Thyroid gland (tissue), 4 donors: Measurements from ENCODE around the gene STAG1. TPM values are rescaled to one million over a fixed set of nuclear protein-coding genes. Genes with fewer than 3 reads are reported as not detected.
"Not testable (repeated sequence)": the region's sequence is repeated elsewhere in the genome, so short reads cannot be mapped to it uniquely, and the experiment has no call there.

Source experiments
- DNase-seq, 2 donors: peaks; one replicate each; pipeline ENCODE4 v3.0.0-alpha.2; 2019
- H3K27ac ChIP-seq, 3 donors: fragments of 200-600 bp; sonication (generic); 1 replicate in 2 of 3; 2 replicates in 1 of 3; pipeline ENCODE4 v1.5.1; 2016 to 2019; ENCODE audit warnings: mild to moderate bottlenecking in 1 of 3, moderate library complexity in 1 of 3
- H3K27me3 ChIP-seq: fragments of 200-600 bp; sonication (generic); one replicate; pipeline ENCODE4 v1.5.1; 2019
- H3K36me3 ChIP-seq, 2 donors: fragments of 200-600 bp; sonication (generic); one replicate each; pipeline ENCODE4 v1.5.1; 2016 to 2019
- H3K4me1 ChIP-seq, 2 donors: fragments of 200-600 bp; sonication (generic); one replicate each; pipeline ENCODE4 v1.5.1; 2017 to 2019
- H3K4me3 ChIP-seq, 3 donors: fragments of 200-600 bp; sonication (generic); replicated peaks in 1 of 3; 1 replicate in 2 of 3; 2 replicates in 1 of 3; pipeline ENCODE4 v1.5.1; 2016; ENCODE audit warnings: mild to moderate bottlenecking in 1 of 3
- H3K9me3 ChIP-seq: fragments of 200-600 bp; sonication (generic); one replicate; pipeline ENCODE4 v1.5.1; 2017
- POLR2A ChIP-seq, 2 donors: fragments of 450-650 bp; IDR thresholded peaks; one replicate each; pipeline ENCODE4 v1.6.1; 2017; ENCODE audit warnings: antibody characterized with exemption in 2 of 2, mild to moderate bottlenecking in 2 of 2, moderate library complexity in 1 of 2
- WGBS, 2 donors: methylation state at CpG; one replicate each; pipeline ENCODE4 v1.1.5; 2017; 5-methylcytosine and 5-hydroxymethylcytosine counted together
- intact Hi-C: fragments of 100-400 bp; cut with DNase I; formaldehyde crosslinking; loops from one replicate; pipeline ENCODE4 v1.15.1; 2023
- total RNA-seq, 4 donors: library from RNA; depleted of rRNA; stranded (reverse); fragments of >200 nt; gene quantifications; one replicate each; pipeline ENCODE4 v1.2.3, GENCODE V29; 2016
- TF ChIP-seq, protein P1 (sequence below), 6 experiments: fragments of 200-600 bp in 3 of 6; fragments of 450-650 bp in 3 of 6; sonication (generic) in 3 of 6; IDR thresholded peaks; one replicate each; pipeline ENCODE4 v1.5.1; 2016 to 2019; ENCODE audit warnings: antibody characterized with exemption in 6 of 6, mild to moderate bottlenecking in 2 of 6, inconsistent platforms in 1 of 6, moderate library complexity in 1 of 6

The STAG1 gene
- total RNA-seq, 4 donors from 2014 or later, result 50.5 to 68.8 (median 54.4) TPM

DNA sequence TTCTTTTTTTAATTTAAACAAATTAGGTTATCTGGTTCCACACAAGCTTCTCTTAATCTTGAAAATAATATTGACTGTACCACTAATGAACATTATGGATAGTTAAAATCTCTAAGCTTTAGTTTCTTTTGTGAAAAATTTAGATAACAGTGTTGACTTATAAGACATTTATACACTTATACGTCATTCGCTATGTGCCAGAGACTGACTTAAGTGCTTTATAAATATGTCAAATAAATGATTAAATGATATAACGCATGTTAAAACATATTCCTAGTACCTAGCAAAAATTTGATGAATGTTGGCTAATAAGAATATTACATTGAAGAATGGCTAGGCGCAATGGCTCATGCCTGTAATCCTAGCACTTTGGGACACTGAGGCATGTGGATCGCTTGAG lies 405.7 kb downstream of the STAG1 start:
- 97 to 98% methylated on average over 5 of the region's 5 CpGs for WGBS, 2 donors
- H3K9me3 ChIP-seq, result no peaks in the 10 kb centered on the region
- H3K4me3 ChIP-seq, result no peak overlapping the region
- peaks cover 0 to 7% of the 10 kb centered on the region in 2 donors for H3K4me1 ChIP-seq
- no peaks in the 10 kb centered on the region for H3K36me3 ChIP-seq
- H3K27me3 ChIP-seq, result no peaks in the 10 kb centered on the region
- no peak for DNase-seq
- no peak overlapping the region for H3K27ac ChIP-seq
- intact Hi-C loops, result no loop called here
- TF ChIP-seq, protein P1, sequence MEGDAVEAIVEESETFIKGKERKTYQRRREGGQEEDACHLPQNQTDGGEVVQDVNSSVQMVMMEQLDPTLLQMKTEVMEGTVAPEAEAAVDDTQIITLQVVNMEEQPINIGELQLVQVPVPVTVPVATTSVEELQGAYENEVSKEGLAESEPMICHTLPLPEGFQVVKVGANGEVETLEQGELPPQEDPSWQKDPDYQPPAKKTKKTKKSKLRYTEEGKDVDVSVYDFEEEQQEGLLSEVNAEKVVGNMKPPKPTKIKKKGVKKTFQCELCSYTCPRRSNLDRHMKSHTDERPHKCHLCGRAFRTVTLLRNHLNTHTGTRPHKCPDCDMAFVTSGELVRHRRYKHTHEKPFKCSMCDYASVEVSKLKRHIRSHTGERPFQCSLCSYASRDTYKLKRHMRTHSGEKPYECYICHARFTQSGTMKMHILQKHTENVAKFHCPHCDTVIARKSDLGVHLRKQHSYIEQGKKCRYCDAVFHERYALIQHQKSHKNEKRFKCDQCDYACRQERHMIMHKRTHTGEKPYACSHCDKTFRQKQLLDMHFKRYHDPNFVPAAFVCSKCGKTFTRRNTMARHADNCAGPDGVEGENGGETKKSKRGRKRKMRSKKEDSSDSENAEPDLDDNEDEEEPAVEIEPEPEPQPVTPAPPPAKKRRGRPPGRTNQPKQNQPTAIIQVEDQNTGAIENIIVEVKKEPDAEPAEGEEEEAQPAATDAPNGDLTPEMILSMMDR (IDR thresholded peaks at IDR 0.05), result no peak
- no peak for TF ChIP-seq POLR2A (IDR thresholded peaks at IDR 0.05)

- DNase-seq, result peak; percentile 56 to 61
- Histone ChIP-seq H3K4me1 (peaks cover 0 to 7% of the 10 kb centered on the region in 2 donors), H3K27ac (no peak overlapping the region), H3K27me3 (no peaks in the 10 kb centered on the region), H3K4me3 (no peak overlapping the region), H3K36me3 (peaks cover 0 to 6% of the 10 kb centered on the region in 2 donors), H3K9me3 (no peaks in the 10 kb centered on the region)
- intact Hi-C loops, result no loop called here
- no peak for TF ChIP-seq POLR2A (IDR thresholded peaks at IDR 0.05)
- TF ChIP-seq, protein P1 (IDR thresholded peaks at IDR 0.05), result no peak
- WGBS, 2 donors, result 62 to 78% methylated on average over 5 of the region's 5 CpGs
Observed at GRCh38 chr3:136343873-136344555, 408.2 kb downstream of the STAG1 start.

DNA sequence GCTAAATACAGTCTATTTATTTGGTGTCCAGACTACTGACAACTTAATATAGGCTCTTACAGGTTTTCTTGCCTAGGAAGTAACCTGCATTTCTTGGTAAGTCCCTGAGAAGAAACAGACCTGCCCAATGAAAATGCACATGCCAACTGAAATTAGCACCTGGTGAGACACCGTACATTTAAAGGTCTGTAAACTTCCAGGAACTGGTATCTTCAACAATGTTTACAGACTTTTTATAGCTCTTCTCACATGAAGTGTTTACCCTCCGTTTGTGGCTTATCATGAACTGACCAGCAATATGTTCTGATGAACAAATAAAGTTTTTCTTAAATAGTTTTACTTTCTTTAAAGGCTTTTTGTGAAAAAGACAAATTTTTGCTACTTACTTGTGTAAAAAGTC lies 408.7 kb downstream of the STAG1 start:
- DNase-seq, result no peak
- no peaks in the 10 kb centered on the region for H3K9me3 ChIP-seq
- 86 to 92% methylated on average over 2 of the region's 2 CpGs for WGBS, 2 donors
- TF ChIP-seq, protein P1 (IDR thresholded peaks at IDR 0.05), result no peak
- no peak for TF ChIP-seq POLR2A (IDR thresholded peaks at IDR 0.05)
- intact Hi-C loops, result no loop called here
- peaks cover 0 to 6% of the 10 kb centered on the region in 2 donors for H3K36me3 ChIP-seq
- H3K4me1 ChIP-seq, result peaks cover 0 to 7% of the 10 kb centered on the region in 2 donors
- no peak overlapping the region for H3K4me3 ChIP-seq
- H3K27ac ChIP-seq, result no peak overlapping the region
- H3K27me3 ChIP-seq, result no peaks in the 10 kb centered on the region

DNA sequence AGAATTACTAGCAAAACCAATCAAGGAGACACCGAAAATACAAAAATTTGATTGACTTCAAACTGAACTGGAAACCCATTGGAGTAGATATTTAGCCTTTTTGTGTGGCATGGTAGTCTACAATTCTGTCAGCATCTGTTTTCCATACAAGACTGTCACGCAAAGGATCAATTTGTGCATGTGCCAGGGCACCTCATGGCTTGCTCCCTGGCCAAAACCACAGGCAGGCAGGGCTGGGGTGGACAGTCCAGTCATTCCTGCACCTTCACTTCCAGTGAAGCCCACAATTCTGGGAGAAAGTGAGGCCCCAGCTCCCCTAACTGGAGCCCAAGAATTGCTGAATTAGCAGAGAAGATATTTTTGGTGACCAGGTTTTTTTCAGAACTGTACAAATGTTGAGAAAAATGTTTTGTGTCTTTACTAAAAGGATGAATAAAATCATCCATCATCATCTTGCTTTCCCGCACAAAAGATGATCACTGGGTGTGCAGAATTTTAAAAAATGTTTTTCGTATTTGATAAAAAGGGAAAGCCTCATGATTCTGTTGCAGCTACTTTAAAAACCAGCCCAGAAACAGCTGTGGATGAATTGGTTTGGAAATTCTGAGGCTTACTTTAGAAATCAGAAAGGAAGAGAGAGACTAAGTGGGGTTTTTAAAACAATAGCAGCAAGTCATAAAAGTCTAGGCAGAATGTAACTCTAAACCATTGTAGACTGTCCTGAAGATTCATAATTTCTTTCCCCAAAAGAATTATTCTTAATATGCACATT lies 415.7 kb downstream of the STAG1 start:
- no peaks in the 10 kb centered on the region for H3K4me1 ChIP-seq
- intact Hi-C loops, result no loop called here
- H3K36me3 ChIP-seq, result peaks cover 3 to 10% of the 10 kb centered on the region in 2 donors
- H3K27ac ChIP-seq, result no peak overlapping the region
- 95 to 98% methylated on average over 4 of the region's 4 CpGs for WGBS, 2 donors
- DNase-seq, result no peak
- H3K9me3 ChIP-seq, result no peaks in the 10 kb centered on the region
- TF ChIP-seq, protein P1 (IDR thresholded peaks at IDR 0.05), result no peak
- no peak for TF ChIP-seq POLR2A (IDR thresholded peaks at IDR 0.05)
- H3K27me3 ChIP-seq, result no peaks in the 10 kb centered on the region
- no peak overlapping the region for H3K4me3 ChIP-seq

DNA sequence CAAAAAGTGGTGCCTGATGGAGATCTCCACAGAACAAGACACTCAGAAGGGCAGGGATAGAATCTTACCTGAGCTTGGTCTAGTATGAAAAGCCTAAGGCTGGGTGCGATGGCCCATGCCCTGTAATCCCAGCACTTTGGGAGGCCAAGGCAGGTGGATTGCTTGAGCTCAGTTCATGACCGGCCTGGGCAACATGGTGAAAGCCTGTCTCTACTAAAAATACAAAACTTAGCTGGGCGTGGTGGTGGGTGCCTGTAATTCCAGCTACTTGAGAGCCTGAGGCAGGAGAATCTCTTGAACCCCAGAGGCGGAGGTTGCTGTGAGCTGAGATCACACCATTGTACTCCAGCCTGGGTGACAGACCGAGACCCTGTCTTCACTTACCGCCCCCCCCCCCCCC lies 417.5 kb downstream of the STAG1 start:
- WGBS, 2 donors, result 97 to 100% methylated on average over 5 to 6 of the region's 6 CpGs
- DNase-seq, H3K36me3 ChIP-seq, H3K4me3 ChIP-seq, H3K27ac ChIP-seq, H3K9me3 ChIP-seq, H3K27me3 ChIP-seq, intact Hi-C loops, H3K4me1 ChIP-seq: not testable (repeated sequence)
